Fibroblast of lung (primary cell): ENCODE measurements around the gene SYP.
A peak's percentile ranks its signal among the peaks of the same experiment; 100 is the strongest.

Experiments
- EZH2 ChIP-seq: IDR thresholded peaks from 2 replicates; pipeline ENCODE4 v1.5.1; 2012; ENCODE audit warnings: low read length, control low read depth, mild to moderate bottlenecking; ENCODE audit errors: missing control alignments
- TF ChIP-seq, protein P1 (sequence below), 2 donors: IDR thresholded peaks in 1 of 2; conservative IDR thresholded peaks in 1 of 2; 1 replicate in 1 of 2; 2 replicates in 1 of 2; pipeline ENCODE4 v1.5.1; 2011 to 2012; ENCODE audit warnings: low read length in 2 of 2, control low read depth in 1 of 2, inconsistent platforms in 1 of 2, low read depth in 1 of 2, mild to moderate bottlenecking in 1 of 2

DNA sequence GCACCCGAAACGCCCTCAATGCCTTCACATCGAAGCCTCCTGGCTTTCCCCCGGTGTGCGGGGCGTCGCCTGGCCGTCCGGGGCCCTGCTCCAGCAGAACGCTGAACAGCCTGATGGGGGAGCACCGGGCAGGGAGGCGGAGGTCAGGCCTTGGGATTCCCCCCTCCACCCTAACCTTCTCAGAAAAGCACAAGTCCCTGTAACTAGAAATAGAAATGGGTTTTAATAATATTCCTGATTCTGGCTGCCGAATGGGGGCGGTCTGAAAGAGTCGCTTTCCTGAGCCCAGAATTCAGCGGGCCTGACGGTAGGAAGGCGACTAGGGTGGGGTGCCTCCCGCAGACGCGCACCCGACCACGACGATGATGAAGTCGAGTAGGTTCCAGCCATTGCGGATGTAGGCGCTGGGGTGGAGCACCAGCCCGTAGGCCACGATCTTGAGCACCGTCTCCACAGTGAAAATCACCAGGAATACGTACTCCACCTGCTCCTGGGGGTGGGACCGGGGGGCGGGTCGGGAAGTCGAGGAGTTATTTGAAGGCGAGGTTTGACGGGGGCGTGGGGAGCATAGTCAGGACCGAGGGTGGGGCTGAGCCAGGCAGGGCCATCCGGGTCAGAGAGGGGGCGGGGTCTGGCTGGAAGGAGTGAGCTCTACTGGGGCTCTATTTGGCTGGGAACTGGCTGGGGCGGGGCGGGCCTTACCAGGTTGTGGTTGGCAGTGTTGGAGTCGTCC lies 30.7 kb upstream of the SYP start:
- TF ChIP-seq, protein P1, sequence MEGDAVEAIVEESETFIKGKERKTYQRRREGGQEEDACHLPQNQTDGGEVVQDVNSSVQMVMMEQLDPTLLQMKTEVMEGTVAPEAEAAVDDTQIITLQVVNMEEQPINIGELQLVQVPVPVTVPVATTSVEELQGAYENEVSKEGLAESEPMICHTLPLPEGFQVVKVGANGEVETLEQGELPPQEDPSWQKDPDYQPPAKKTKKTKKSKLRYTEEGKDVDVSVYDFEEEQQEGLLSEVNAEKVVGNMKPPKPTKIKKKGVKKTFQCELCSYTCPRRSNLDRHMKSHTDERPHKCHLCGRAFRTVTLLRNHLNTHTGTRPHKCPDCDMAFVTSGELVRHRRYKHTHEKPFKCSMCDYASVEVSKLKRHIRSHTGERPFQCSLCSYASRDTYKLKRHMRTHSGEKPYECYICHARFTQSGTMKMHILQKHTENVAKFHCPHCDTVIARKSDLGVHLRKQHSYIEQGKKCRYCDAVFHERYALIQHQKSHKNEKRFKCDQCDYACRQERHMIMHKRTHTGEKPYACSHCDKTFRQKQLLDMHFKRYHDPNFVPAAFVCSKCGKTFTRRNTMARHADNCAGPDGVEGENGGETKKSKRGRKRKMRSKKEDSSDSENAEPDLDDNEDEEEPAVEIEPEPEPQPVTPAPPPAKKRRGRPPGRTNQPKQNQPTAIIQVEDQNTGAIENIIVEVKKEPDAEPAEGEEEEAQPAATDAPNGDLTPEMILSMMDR (conservative IDR thresholded peaks at IDR 0.05 in 1 of 2, IDR thresholded peaks at IDR 0.05 in 1 of 2; ENCODE audit: low read depth in 1 of 2, low read length in 2 of 2): peak in 1 of 2 donors; percentile 15
- no peak for TF ChIP-seq EZH2
